Liver (tissue), 3 donors: ENCODE data around the gene FFAR1.

ENCODE experiments used
- CTCF ChIP-seq: fragments of 150-350 bp; IDR thresholded peaks from 2 replicates; pipeline ENCODE4 v1.5.1; 2017; ENCODE audit warnings: improper control_type of control experiment, low read depth, low read length; ENCODE audit not compliant: missing input control
- FOXA1 ChIP-seq: IDR thresholded peaks from 2 replicates; pipeline ENCODE4 v1.6.1; 2016; ENCODE audit warnings: antibody characterized with exemption
- GABPA ChIP-seq, 2 donors: IDR thresholded peaks in 1 of 2; conservative IDR thresholded peaks in 1 of 2; 2 replicates each; pipeline ENCODE4 v1.6.1; 2016; ENCODE audit warnings: antibody characterized with exemption in 2 of 2, mild to moderate bottlenecking in 1 of 2, moderate library complexity in 1 of 2
- JUND ChIP-seq, 2 donors: IDR thresholded peaks; 2 replicates each; pipeline ENCODE4 v1.6.1; 2016; ENCODE audit warnings: antibody characterized with exemption in 2 of 2
- MAX ChIP-seq: IDR thresholded peaks from 2 replicates; pipeline ENCODE4 v1.6.1; 2016; ENCODE audit warnings: antibody characterized with exemption
- NR2F2 ChIP-seq: IDR thresholded peaks from 2 replicates; pipeline ENCODE4 v1.6.1; 2016; ENCODE audit warnings: antibody characterized with exemption
- RAD21 ChIP-seq, 2 donors: IDR thresholded peaks; 2 replicates each; pipeline ENCODE4 v1.6.1; 2016; ENCODE audit warnings: antibody characterized with exemption in 2 of 2, mild to moderate bottlenecking in 2 of 2
- SP1 ChIP-seq: IDR thresholded peaks from 2 replicates; pipeline ENCODE4 v1.6.1; 2018; ENCODE audit warnings: antibody characterized with exemption, mild to moderate bottlenecking
- TAF1 ChIP-seq: conservative IDR thresholded peaks from 2 replicates; pipeline ENCODE4 v1.6.1; 2016; ENCODE audit warnings: antibody characterized with exemption, mild to moderate bottlenecking
- donor health status: healthy.
- donor health status: healthy.

GRCh38 chr19:35378356-35378755 lies 30.7 kb downstream of the FFAR1 start:
- TF ChIP-seq TAF1 = no peak
- no peak for TF ChIP-seq CTCF
- no peak for TF ChIP-seq MAX
- TF ChIP-seq RAD21 (IDR thresholded peaks at IDR 0.05) = no peak
- no peak for TF ChIP-seq GABPA (IDR thresholded peaks at IDR 0.05 in 1 of 2, conservative IDR thresholded peaks at IDR 0.05 in 1 of 2)
- no peak for TF ChIP-seq FOXA1
- no peak for TF ChIP-seq NR2F2
- TF ChIP-seq SP1 = no peak
- no peak for TF ChIP-seq JUND (IDR thresholded peaks at IDR 0.05)
